Stimulated activated effector memory CD8-positive, alpha-beta T cell treated with anti-CD3 and anti-CD28 coated beads, Interleukin-12 subunit alpha, Interleukin-12 subunit beta, amount 100 ng/mL, for 72 hours (primary cell): ENCODE data around the gene LRRIQ4.
A peak's percentile ranks its signal among the peaks of the same experiment; 100 is the strongest.

Experiments
- ATAC-seq: fragments of 150-1000 bp; cut with Tn5 transposase; 2 replicates; pipeline ENCODE4 v1.10.0; 2021
- DNase-seq, 2 donors: peaks; one replicate each; pipeline ENCODE4 v3.0.0; 2021 to 2022; ENCODE audit warnings: low spot score in 2 of 2
- H3K27ac Mint-ChIP-seq: one replicate; pipeline ENCODE4 v1.8.0; 2022; ENCODE audit warnings: mild to moderate bottlenecking, mixed read lengths
- H3K36me3 Mint-ChIP-seq: one replicate; pipeline ENCODE4 v1.8.0; 2022; ENCODE audit warnings: mild to moderate bottlenecking, mixed read lengths
- H3K4me1 Mint-ChIP-seq: one replicate; pipeline ENCODE4 v1.8.0; 2022; ENCODE audit warnings: mixed read lengths
- H3K4me3 Mint-ChIP-seq: one replicate; pipeline ENCODE4 v1.8.0; 2022; ENCODE audit warnings: mild to moderate bottlenecking, mixed read lengths
- H3K9me3 Mint-ChIP-seq: one replicate; pipeline ENCODE4 v1.8.0; 2022; ENCODE audit warnings: mixed read lengths

LRRIQ4 gene

DNA sequence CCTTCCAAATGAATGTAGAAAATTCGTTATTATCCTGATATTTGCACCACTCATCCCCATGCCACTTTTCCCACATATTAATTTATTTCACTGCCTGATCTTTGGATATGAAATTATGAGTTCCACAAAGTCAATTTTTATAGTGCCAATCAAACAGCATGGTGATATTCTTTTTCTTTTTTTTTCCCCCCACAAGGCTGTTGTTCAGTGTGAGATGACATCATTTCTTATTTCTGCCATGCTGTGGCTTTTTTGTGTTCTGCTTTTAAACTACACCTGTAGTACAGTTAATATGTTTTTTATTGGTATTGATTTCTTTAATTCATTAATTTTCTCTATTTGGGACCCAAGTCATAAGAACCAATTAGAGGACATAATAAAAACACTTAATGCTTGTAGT lies 24.9 kb upstream of the LRRIQ4 start:
- H3K36me3 Mint-ChIP-seq, result peaks cover 85% of the 10 kb centered on the region
- no peaks in the 10 kb centered on the region for H3K9me3 Mint-ChIP-seq
- no peak overlapping the region for H3K4me3 Mint-ChIP-seq
- ATAC-seq (no peak), DNase-seq (no peak)
- H3K27ac Mint-ChIP-seq, result no peak overlapping the region
- H3K4me1 Mint-ChIP-seq, result peaks cover 6% of the 10 kb centered on the region

- Mint-ChIP-seq H3K4me1 (peaks cover 6% of the 10 kb centered on the region), H3K9me3 (no peaks in the 10 kb centered on the region), H3K4me3 (no peak overlapping the region), H3K27ac (no peak overlapping the region), H3K36me3 (peaks cover 60% of the 10 kb centered on the region)
- no peak for ATAC-seq
- DNase-seq, result no peak
Measured at GRCh38 chr3:169790219-169790618, 22.5 kb upstream of the LRRIQ4 start.

- DNase-seq (no peak), ATAC-seq (no peak)
- Mint-ChIP-seq H3K36me3 (peaks cover 54% of the 10 kb centered on the region), H3K27ac (no peak overlapping the region), H3K9me3 (no peaks in the 10 kb centered on the region), H3K4me3 (no peak overlapping the region), H3K4me1 (peaks cover 6% of the 10 kb centered on the region)
Measured at GRCh38 chr3:169790687-169791429, 21.8 kb upstream of the LRRIQ4 start.

- Mint-ChIP-seq H3K4me1 (peaks cover 6% of the 10 kb centered on the region), H3K27ac (no peak overlapping the region), H3K9me3 (no peaks in the 10 kb centered on the region), H3K4me3 (no peak overlapping the region), H3K36me3 (peaks cover 39% of the 10 kb centered on the region)
- ATAC-seq (no peak), DNase-seq (no peak)
Measured at GRCh38 chr3:169792359-169792758, 20.3 kb upstream of the LRRIQ4 start.

DNA sequence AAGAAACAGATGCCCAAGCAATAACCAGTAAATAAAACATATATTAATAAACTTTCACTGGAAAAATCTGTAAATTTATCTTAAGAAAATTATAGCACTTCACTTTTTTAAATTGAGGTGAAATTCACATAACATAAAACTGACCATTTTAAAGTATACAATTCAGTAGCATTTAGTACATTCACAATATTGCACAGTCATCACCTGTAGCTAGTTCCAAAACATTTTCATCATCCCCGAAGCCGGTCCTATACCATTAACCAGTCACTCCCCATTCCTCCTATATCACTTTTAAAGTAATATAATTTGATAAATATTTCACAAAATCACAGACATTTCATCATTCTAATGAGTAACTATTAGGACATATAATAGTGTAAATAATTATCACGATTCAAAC lies 8.0 kb upstream of the LRRIQ4 start:
- no peak for ATAC-seq
- H3K9me3 Mint-ChIP-seq, result no peaks in the 10 kb centered on the region
- no peaks in the 10 kb centered on the region for H3K4me1 Mint-ChIP-seq
- no peak overlapping the region for H3K4me3 Mint-ChIP-seq
- DNase-seq, result no peak
- no peak overlapping the region for H3K27ac Mint-ChIP-seq
- no peaks in the 10 kb centered on the region for H3K36me3 Mint-ChIP-seq

GRCh38 chr3:169809230-169809795 lies 3.4 kb upstream of the LRRIQ4 start:
- no peak overlapping the region for H3K27ac Mint-ChIP-seq
- ATAC-seq, result no peak
- H3K36me3 Mint-ChIP-seq, result peaks cover 5% of the 10 kb centered on the region
- no peaks in the 10 kb centered on the region for H3K9me3 Mint-ChIP-seq
- peaks cover 20% of the 10 kb centered on the region for H3K4me1 Mint-ChIP-seq
- no peak for DNase-seq
- no peak overlapping the region for H3K4me3 Mint-ChIP-seq

DNA sequence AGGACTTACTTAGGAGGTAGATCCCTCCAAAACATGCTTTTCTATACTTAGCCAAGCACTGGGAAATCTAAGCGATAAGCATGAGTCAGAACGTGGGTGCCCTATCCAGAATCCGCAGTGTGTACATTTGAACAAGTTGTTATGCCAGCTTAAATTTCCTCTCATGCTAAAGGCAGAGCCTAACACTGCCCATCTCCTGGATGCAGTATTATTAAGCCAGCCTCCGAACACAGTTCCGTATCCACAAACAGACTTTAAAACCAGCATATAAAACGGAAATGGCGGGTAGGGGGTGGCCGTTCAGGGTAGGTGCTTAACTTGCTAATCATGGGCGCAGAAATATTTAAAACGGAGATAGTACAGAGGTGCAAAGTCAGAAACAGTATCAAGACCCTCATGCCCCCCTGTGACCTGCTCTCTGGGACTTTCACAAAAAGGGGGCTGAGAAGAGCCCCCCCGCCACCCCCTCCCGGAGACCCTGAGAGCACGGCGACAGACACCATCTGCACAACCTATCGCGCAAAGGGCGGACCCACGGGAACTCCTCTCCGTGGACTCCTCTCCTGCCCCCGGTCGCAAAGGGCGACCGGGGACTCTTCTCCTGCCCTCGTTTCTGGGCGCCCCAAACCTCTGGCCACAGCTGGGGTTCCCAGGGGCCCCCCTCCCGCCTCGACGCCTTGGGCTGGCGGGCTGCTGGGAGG lies 889 bp upstream of the LRRIQ4 start:
- Mint-ChIP-seq H3K36me3 (peaks cover 5% of the 10 kb centered on the region), H3K4me1 (peaks cover 24% of the 10 kb centered on the region), H3K9me3 (peaks cover 8% of the 10 kb centered on the region), H3K4me3 (peak overlapping the region; percentile 77), H3K27ac (no peak overlapping the region)
- ATAC-seq, result peak; percentile 6
- DNase-seq, result no peak

GRCh38 chr3:169813278-169813677 lies 608 bp downstream of the LRRIQ4 start:
- peaks cover 24% of the 10 kb centered on the region for H3K4me1 Mint-ChIP-seq
- no peak for ATAC-seq
- H3K9me3 Mint-ChIP-seq, result peaks cover 8% of the 10 kb centered on the region
- peak overlapping the region; percentile 77 for H3K4me3 Mint-ChIP-seq
- peak overlapping the region; percentile 80 for H3K27ac Mint-ChIP-seq
- H3K36me3 Mint-ChIP-seq, result peaks cover 5% of the 10 kb centered on the region
- no peak for DNase-seq

DNA sequence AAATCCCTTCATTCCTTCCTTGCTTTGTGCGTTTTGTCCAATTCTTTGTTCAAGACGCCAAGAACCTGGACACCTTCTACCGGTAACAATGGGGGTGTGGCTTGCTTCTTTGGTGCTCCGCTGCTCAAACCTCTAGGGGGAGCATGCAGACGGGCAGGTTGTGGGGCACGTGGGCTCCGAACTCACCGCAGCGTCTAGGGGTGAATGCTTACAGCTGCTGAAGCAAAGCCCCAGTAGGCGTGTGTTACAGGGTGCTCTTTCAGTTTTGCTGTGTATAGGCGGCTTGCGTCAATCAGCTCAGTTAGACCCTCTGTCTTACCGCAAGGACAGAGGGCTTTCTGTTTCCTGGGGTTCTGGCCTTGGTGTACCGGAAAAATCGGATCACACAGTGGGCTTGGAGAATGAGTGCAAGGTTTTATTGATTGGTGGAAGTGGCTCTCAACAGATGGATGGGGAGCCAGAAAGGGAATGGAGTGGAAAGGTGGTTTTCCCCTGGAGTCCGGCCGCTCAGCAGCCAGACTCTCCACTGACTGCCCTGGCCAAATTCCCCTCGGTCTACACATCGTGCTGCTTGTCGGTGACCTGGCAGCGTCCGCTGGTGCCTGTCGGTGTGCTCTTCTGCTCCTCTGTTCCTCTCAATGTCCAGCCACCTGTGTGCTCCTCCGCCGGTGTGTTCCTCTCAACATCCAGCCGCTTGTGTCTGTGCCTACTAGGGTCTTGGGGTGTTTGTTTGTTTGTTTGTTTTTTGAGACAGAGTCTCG lies 1.3 kb downstream of the LRRIQ4 start:
- peak; percentile 90 for ATAC-seq
- peak overlapping the region; percentile 67 for H3K27ac Mint-ChIP-seq

DNA sequence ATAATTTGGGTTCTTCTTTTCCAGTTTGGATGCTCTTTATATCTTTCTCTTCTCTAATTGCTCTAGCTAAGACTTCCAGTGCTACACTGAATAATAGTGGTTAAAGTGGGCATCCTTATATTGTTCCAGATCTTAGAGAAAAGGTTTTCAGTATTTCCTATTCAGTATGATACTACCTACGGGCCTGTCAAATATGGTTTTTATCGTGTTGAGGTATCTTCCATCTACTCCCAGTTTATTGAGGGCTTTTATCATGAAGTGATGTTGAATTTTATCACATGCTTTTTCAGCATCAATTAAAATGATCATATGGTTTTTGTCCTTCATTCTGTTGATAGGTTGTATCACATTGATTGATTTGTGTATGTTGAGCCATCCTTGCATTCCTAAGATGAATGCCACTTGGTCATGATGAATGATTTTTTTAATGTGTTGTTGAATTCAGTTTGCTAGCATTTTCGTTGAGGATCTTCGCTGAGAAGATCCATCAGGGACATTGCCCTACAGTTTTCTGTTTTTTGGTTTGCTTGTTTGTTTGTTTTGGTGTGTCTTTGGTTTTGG lies 3.0 kb downstream of the LRRIQ4 start:
- Mint-ChIP-seq H3K36me3 (peaks cover 5% of the 10 kb centered on the region), H3K9me3 (peaks cover 8% of the 10 kb centered on the region), H3K4me1 (peaks cover 24% of the 10 kb centered on the region), H3K4me3 (no peak overlapping the region), H3K27ac (no peak overlapping the region)
- DNase-seq, result no peak
- ATAC-seq, result no peak

More for the DNA sequence above, 1.3 kb downstream of the LRRIQ4 start:
- H3K36me3 Mint-ChIP-seq, result peaks cover 5% of the 10 kb centered on the region
- H3K4me1 Mint-ChIP-seq, result peaks cover 24% of the 10 kb centered on the region
- peak overlapping the region; percentile 77 for H3K4me3 Mint-ChIP-seq
- DNase-seq, result peak; percentile 42 to 82
- peaks cover 8% of the 10 kb centered on the region for H3K9me3 Mint-ChIP-seq

DNA sequence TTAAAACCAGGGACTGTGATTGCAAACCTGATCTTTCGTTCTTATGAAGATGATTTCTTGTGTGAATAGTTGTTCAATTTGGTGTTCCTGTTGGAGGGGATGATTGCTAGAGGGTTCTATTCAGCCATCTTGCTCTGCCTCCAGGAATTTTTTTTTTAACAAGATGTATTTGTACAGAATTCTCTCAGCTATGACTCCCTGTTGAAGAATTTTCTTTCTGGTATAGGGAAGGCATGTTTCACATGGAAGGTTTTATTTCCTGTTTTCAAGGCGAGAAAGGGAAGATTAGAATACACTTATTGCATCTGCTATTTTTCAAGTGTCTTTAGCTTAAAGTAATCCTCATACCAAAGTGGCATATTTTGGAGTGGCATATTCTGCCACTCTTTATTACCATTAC lies 5.6 kb downstream of the LRRIQ4 start:
- Mint-ChIP-seq H3K4me3 (no peak overlapping the region), H3K27ac (no peak overlapping the region), H3K4me1 (peaks cover 14% of the 10 kb centered on the region), H3K36me3 (peaks cover 5% of the 10 kb centered on the region), H3K9me3 (peaks cover 8% of the 10 kb centered on the region)
- DNase-seq, result no peak
- no peak for ATAC-seq

GRCh38 chr3:169822091-169822490 lies 9.4 kb downstream of the LRRIQ4 start:
- no peaks in the 10 kb centered on the region for H3K36me3 Mint-ChIP-seq
- no peak overlapping the region for H3K27ac Mint-ChIP-seq
- H3K4me3 Mint-ChIP-seq, result no peak overlapping the region
- H3K9me3 Mint-ChIP-seq, result no peaks in the 10 kb centered on the region
- DNase-seq, result no peak
- H3K4me1 Mint-ChIP-seq, result no peaks in the 10 kb centered on the region
- no peak for ATAC-seq

- no peaks in the 10 kb centered on the region for H3K4me1 Mint-ChIP-seq
- DNase-seq (no peak), ATAC-seq (no peak)
- H3K36me3 Mint-ChIP-seq, result no peaks in the 10 kb centered on the region
- no peak overlapping the region for H3K4me3 Mint-ChIP-seq
- H3K27ac Mint-ChIP-seq, result no peak overlapping the region
- H3K9me3 Mint-ChIP-seq, result no peaks in the 10 kb centered on the region
Measured at GRCh38 chr3:169822540-169822939, 9.9 kb downstream of the LRRIQ4 start.

GRCh38 chr3:169822983-169823382 lies 10.3 kb downstream of the LRRIQ4 start:
- Mint-ChIP-seq H3K36me3 (no peaks in the 10 kb centered on the region), H3K4me1 (no peaks in the 10 kb centered on the region), H3K9me3 (no peaks in the 10 kb centered on the region), H3K4me3 (no peak overlapping the region), H3K27ac (no peak overlapping the region)
- DNase-seq (no peak), ATAC-seq (no peak)

- H3K36me3 Mint-ChIP-seq, result no peaks in the 10 kb centered on the region
- H3K4me3 Mint-ChIP-seq, result no peak overlapping the region
- no peaks in the 10 kb centered on the region for H3K4me1 Mint-ChIP-seq
- no peak overlapping the region for H3K27ac Mint-ChIP-seq
- no peaks in the 10 kb centered on the region for H3K9me3 Mint-ChIP-seq
- ATAC-seq (no peak), DNase-seq (no peak)
Measured at GRCh38 chr3:169825316-169825715, 12.6 kb downstream of the LRRIQ4 start.
